ENCODE results near the gene TACC2. TPM values are rescaled to one million over a fixed set of nuclear protein-coding genes. Genes with fewer than 3 reads are reported as not detected.
A peak's percentile ranks its signal among the peaks of the same experiment; 100 is the strongest.

The TACC2 gene
- total RNA-seq, result 100 to 1,000 TPM in 3 of 4 donors, 10 to 100 TPM in 1; 95.9 to 122 (median 114) TPM

- no peak for DNase-seq
- Histone ChIP-seq H3K27me3 (no peaks in the 10 kb centered on the region), H3K4me1 (peaks cover 26 to 31% of the 10 kb centered on the region in 2 donors), H3K27ac (peak within 1 kb of the TSS; percentile 10 to 72 (median 59)), H3K36me3 (no peaks in the 10 kb centered on the region), H3K9me3 (no peaks in the 10 kb centered on the region), H3K4me3 (replicated peaks in 1 of 3) (no peak within 1 kb of the TSS)
- TF ChIP-seq POLR2A (IDR thresholded peaks at IDR 0.05) (no peak), CTCF (IDR thresholded peaks at IDR 0.05) (no peak)
- intact Hi-C loops (cut with DNase I), result no loop called here
- 79 to 86% methylated on average over 15 of the region's 15 CpGs for WGBS, 2 donors
Measured at GRCh38 chr10:121988361-121989324, at the start of gene TACC2. TSS of gene TACC2 (plus strand) at chr10:121989163. CDS start at chr10:122021982, 32,819 bp downstream.

- Histone ChIP-seq H3K9me3 (no peaks in the 10 kb centered on the region), H3K4me1 (no peaks in the 10 kb centered on the region), H3K4me3 (replicated peaks in 1 of 3) (no peak overlapping the region), H3K36me3 (no peaks in the 10 kb centered on the region), H3K27me3 (no peaks in the 10 kb centered on the region), H3K27ac (no peak overlapping the region)
- intact Hi-C loops (cut with DNase I), result no loop called here
- WGBS, 2 donors, result 96 to 97% methylated on average over 3 of the region's 3 CpGs
- TF ChIP-seq CTCF (IDR thresholded peaks at IDR 0.05), result no peak
- TF ChIP-seq POLR2A (IDR thresholded peaks at IDR 0.05), result no peak
- no peak for DNase-seq
Measured at GRCh38 chr10:121941532-121941931, 47.4 kb upstream of the TACC2 start.

GRCh38 chr10:121942749-121943416 lies 46.1 kb upstream of the TACC2 start:
- no peak overlapping the region for H3K27ac ChIP-seq
- WGBS, 2 donors, result 48 to 69% methylated on average over 2 of the region's 2 CpGs
- no peaks in the 10 kb centered on the region for H3K4me1 ChIP-seq
- H3K36me3 ChIP-seq, result no peaks in the 10 kb centered on the region
- no peaks in the 10 kb centered on the region for H3K9me3 ChIP-seq
- no peak for DNase-seq
- H3K27me3 ChIP-seq, result no peaks in the 10 kb centered on the region
- TF ChIP-seq POLR2A (IDR thresholded peaks at IDR 0.05) (no peak), CTCF (IDR thresholded peaks at IDR 0.05) (no peak)
- no peak overlapping the region for H3K4me3 ChIP-seq (replicated peaks in 1 of 3)
- intact Hi-C loops (cut with DNase I), result no loop called here

GRCh38 chr10:121947343-121948330 lies 41.3 kb upstream of the TACC2 start:
- H3K4me1 ChIP-seq, result peaks cover 6 to 12% of the 10 kb centered on the region in 2 donors
- intact Hi-C loops (cut with DNase I), result no loop called here
- no peaks in the 10 kb centered on the region for H3K36me3 ChIP-seq
- H3K27me3 ChIP-seq, result no peaks in the 10 kb centered on the region
- H3K4me3 ChIP-seq (replicated peaks in 1 of 3), result no peak overlapping the region
- DNase-seq, result no peak
- TF ChIP-seq CTCF (IDR thresholded peaks at IDR 0.05), result no peak
- TF ChIP-seq POLR2A (IDR thresholded peaks at IDR 0.05), result no peak
- no peaks in the 10 kb centered on the region for H3K9me3 ChIP-seq
- 91 to 92% methylated on average over 7 of the region's 7 CpGs for WGBS, 2 donors
- H3K27ac ChIP-seq, result no peak overlapping the region

All from thyroid gland (tissue), 4 donors.